ELF-1 (cell line): Measurements from ENCODE around the gene HMCES.
"Not testable (repeated sequence)": the region's sequence is repeated elsewhere in the genome, so short reads cannot be mapped to it uniquely, and the experiment has no call there.

Experiments used
- DNase-seq: peaks from one replicate; pipeline ENCODE4 v3.0.0-alpha.2; 2016; ENCODE audit warnings: low read depth, low spot score

The HMCES gene

DNA sequence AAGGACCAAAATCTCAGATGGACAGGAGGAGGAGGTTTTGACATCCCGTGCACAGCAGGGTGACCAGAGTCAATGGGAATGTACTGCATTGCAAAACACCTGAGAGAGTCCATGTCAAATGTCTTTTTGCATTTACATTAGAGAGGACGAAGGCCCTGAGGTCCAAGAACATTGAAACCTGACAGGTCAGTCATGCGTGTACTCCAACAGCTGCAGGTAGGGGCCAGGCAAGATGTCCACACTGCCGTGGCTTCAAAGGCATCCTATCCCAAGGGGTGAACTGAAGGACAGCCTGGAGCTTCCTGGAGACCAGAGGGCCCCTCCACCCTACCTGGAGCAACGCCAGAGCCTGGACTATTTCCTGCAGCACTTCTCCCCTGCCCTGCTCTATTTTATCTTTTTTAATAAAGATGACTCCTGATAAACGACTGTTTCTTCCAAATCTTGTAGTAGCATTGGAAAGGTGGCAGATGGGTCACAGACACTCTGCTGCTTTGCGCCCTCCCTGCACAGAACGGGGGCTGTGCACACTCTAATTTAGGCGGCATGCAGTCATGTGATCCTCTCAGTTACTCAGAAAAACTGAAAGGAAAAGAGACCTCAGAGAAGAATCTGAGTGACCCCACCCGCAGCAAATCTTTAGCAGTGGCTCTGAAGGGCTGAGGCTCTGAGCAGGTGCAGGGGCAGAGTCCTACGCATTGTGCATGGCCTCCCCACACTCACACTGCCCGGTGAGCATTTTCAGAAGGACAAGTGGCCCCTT is 68.2 kb downstream of the HMCES start:
- DNase-seq = no peak

- DNase-seq = no peak
These were observed 68.8 kb downstream of the HMCES start for GRCh38 chr3:129347458-129347845.

- DNase-seq = no peak
These were observed 70.1 kb downstream of the HMCES start for GRCh38 chr3:129348734-129349133.

- not testable (repeated sequence) for DNase-seq
These were observed 70.5 kb downstream of the HMCES start for GRCh38 chr3:129349169-129349568.

GRCh38 chr3:129349791-129350190 is 71.1 kb downstream of the HMCES start:
- DNase-seq = no peak

DNA sequence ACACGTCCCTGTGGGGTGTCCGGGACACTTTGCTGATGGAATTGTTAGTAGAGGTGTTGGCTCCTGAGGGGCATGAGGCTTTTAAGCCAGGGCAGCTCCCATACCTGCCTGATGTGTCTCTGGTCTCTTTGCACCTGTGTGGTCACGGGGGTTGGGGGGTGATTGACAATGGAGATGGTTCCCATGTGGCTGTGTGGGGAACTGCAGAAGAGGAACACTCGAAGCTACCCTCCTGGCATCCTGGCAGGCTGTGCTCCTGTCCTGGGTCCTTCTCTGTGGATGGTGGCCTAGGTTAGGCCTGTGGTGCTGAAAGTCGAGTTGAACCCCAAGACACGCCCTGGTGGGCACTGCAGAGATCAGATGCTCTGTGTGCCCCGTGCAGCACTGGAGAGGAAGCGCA is 73.4 kb downstream of the HMCES start:
- DNase-seq = no peak

- DNase-seq = no peak
These were observed 74.2 kb downstream of the HMCES start for GRCh38 chr3:129352650-129353588.

GRCh38 chr3:129353589-129353941 is 74.9 kb downstream of the HMCES start:
- DNase-seq = no peak
